Ovary (tissue), 9 donors: ENCODE measurements around the gene PANK2. TPM values are rescaled to one million over a fixed set of nuclear protein-coding genes. Genes with fewer than 3 reads are reported as not detected.

ENCODE experiments used
- DNase-seq, 5 donors: peaks; one replicate each; pipeline ENCODE4 v3.0.0-alpha.2; 2019 to 2020
- H3K27ac ChIP-seq, 2 donors: fragments of 200-600 bp; one replicate each; pipeline versions ENCODE4 v1.5.1 to v1.8.0; 2019 to 2022
- H3K27me3 ChIP-seq: fragments of 200-600 bp; one replicate; pipeline ENCODE4 v1.8.0; 2022
- H3K36me3 ChIP-seq: fragments of 200-600 bp; sonication (generic); one replicate; pipeline ENCODE4 v1.5.1; 2019
- H3K4me1 ChIP-seq: one replicate; pipeline ENCODE4 v1.8.1; 2013; ENCODE audit warnings: mild to moderate bottlenecking, moderate library complexity; ENCODE audit not compliant: insufficient read depth
- H3K4me3 ChIP-seq: fragments of 200-600 bp; sonication (generic); one replicate; pipeline ENCODE4 v1.5.1; 2017
- H3K9me3 ChIP-seq, 2 donors: fragments of 200-600 bp in 1 of 2; sonication (generic) in 1 of 2; one replicate each; pipeline versions ENCODE4 v1.5.1 to v1.8.1; 2013 to 2019; ENCODE audit warnings: mild to moderate bottlenecking in 1 of 2, moderate library complexity in 1 of 2
- EP300 ChIP-seq: sonication (generic); formaldehyde crosslinking; IDR thresholded peaks from one replicate; pipeline ENCODE4 v1.6.1; 2017; ENCODE audit warnings: antibody characterized with exemption
- POLR2A ChIP-seq: fragments of 450-650 bp; IDR thresholded peaks from one replicate; pipeline ENCODE4 v1.6.1; 2017; ENCODE audit warnings: antibody characterized with exemption, mild to moderate bottlenecking, moderate library complexity
- WGBS, 3 donors: extraction: QIAGEN DNeasy Blood & Tissue Kit in 1 of 3; methylation state at CpG; one replicate each; pipeline versions ENCODE4 v1.1.5 to v1.1.7; 2013 to 2017; 5-methylcytosine and 5-hydroxymethylcytosine counted together
- intact Hi-C, 4 donors: fragments of 100-400 bp; cut with DNase I; formaldehyde crosslinking; loops; one replicate each; pipeline versions ENCODE4 v1.11.0 to v1.15.1; 2022 to 2023
- polyA plus RNA-seq, 2 donors: library from polyadenylated mRNA; stranded (reverse); fragments of 200-250 nt in 1 of 2; fragments of 350-450 nt in 1 of 2; fragmentation: Illumina TruSeq in 1 of 2; extraction: RNeasy Lipid Tissue Mini Kit (QIAGEN cat#74804) in 1 of 2; gene quantifications; one replicate each; pipeline ENCODE4 v1.2.3, GENCODE V29; 2013 to 2014
- total RNA-seq, 7 donors: library from RNA; depleted of rRNA in 2 of 7; stranded (reverse); fragments of >200 nt in 2 of 7; fragmentation: NEBNext Ultra II Directional in 3 of 7; extraction: Animal tissue kit (Norgen Biotek cat#: 25700) in 3 of 7; gene quantifications; one replicate each; pipeline versions ENCODE4 v1.1.0 to v1.2.4, GENCODE V29; 2016 to 2023
- TF ChIP-seq, protein P1 (sequence below), 3 donors: fragments of 450-650 bp in 2 of 3; fragments of 200-600 bp in 1 of 3; IDR thresholded peaks; one replicate each; pipeline versions ENCODE4 v1.5.1 to v1.8.0; 2016 to 2022; ENCODE audit warnings: antibody characterized with exemption in 3 of 3, mild to moderate bottlenecking in 1 of 3
- donor health status: DM: no; HTN: no; CAD: no; lungs with moderate emphysema.
- donor health status: DM: no; HTN: no; CAD: no.
- donor health status: Bipolar disorder and iron deficiency.
- donor health status: DM: yes; HTN: yes; CAD: no.
- donor health status: DM: no; HTN: no; CAD: no.
- donor health status: DM: yes; HTN: yes; CAD: no.

The PANK2 gene
- total and polyA plus RNA-seq, 9 donors = 20.0 to 39.5 (median 33.9) TPM

DNA sequence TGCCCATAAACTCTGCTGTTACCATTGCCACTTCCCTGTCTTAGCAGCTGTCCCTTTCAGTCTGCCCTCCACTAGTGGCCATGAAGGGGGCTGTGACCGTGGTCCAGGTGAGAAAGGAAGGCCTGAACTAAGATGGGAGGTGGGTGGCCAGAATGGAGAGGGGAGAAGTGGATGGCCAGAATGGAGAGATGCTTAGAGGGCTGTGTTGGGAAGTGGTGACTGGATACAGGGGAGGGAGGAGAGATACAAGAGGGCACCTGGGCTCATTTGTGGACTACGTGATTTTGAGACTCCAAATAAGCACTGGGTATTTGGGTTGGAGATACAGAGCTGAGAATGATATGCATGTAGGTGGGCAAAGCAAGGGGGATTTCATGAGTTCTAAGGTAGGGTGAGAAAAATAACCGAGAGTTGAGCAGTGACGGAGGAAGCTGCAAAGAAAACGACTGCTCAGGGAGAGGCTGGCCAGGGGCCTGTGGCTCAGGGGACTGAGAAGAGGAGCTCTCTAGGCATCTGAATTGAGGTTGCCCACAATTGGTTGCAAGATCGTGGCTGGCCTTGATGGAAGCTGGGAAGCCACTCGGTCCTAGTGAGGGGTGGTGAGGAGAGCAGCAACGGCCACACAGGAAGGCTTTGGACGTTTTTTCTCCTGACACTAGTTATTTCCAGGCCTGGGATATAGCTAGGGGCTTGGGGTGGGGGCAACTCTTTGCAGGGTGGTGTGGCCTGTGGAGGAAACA, 36.9 kb downstream of the PANK2 start:
- no peaks in the 10 kb centered on the region for H3K9me3 ChIP-seq
- H3K27ac ChIP-seq = no peak overlapping the region
- TF ChIP-seq, protein P1, sequence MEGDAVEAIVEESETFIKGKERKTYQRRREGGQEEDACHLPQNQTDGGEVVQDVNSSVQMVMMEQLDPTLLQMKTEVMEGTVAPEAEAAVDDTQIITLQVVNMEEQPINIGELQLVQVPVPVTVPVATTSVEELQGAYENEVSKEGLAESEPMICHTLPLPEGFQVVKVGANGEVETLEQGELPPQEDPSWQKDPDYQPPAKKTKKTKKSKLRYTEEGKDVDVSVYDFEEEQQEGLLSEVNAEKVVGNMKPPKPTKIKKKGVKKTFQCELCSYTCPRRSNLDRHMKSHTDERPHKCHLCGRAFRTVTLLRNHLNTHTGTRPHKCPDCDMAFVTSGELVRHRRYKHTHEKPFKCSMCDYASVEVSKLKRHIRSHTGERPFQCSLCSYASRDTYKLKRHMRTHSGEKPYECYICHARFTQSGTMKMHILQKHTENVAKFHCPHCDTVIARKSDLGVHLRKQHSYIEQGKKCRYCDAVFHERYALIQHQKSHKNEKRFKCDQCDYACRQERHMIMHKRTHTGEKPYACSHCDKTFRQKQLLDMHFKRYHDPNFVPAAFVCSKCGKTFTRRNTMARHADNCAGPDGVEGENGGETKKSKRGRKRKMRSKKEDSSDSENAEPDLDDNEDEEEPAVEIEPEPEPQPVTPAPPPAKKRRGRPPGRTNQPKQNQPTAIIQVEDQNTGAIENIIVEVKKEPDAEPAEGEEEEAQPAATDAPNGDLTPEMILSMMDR (IDR thresholded peaks at IDR 0.05) = no peak
- TF ChIP-seq EP300 (no peak), POLR2A (no peak)
- no peaks in the 10 kb centered on the region for H3K36me3 ChIP-seq
- intact Hi-C loops = no loop called here
- DNase-seq = no peak
- 63 to 70% (median 65%) methylated on average over 9 of the region's 9 CpGs for WGBS, 3 donors
- H3K4me3 ChIP-seq = no peak overlapping the region
- peaks cover 6% of the 10 kb centered on the region for H3K4me1 ChIP-seq
- H3K27me3 ChIP-seq = no peaks in the 10 kb centered on the region

DNA sequence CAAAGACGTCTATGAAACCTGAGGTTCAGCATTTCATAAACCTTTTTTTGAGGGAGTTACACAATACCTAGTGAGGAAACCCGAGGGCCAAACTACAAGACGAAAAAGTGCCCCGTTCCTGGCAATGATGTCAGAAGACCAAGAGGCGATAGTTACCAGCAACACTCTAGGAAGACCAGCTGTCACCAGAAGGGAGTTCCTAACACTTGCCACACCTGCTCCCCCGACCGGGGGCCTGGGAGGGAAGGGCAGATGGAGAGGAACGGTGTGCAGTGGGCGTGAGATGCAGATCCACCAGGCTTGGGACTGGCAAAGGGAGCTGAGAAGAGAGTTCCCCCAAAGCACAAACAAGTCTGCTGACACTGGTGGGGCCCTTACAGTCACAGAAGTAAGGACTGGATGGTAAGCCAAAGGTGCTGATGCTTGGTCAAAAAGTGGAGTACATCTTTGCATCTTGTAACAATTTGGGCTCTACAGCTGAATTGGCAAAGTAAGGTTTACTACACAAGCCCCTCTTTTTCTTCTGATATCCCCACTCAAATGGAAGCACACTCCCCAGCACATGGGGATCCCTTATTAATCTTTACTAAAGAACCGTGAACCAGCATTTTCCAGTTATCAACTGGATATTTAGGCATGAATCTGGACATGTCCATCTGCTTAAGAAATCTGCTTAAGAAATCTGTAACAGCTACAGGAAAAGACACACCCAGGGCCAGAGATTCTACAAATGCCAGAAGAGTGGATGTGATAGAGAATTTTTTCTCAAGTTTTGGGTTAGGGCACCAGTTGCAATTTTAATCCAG, 38.5 kb downstream of the PANK2 start:
- TF ChIP-seq POLR2A = no peak
- Histone ChIP-seq H3K9me3 (no peaks in the 10 kb centered on the region), H3K36me3 (no peaks in the 10 kb centered on the region), H3K4me1 (peaks cover 11% of the 10 kb centered on the region), H3K27me3 (no peaks in the 10 kb centered on the region), H3K4me3 (no peak overlapping the region), H3K27ac (no peak overlapping the region)
- peak in 2 of 5 donors; percentile 33 to 58 for DNase-seq
- 30 to 43% (median 37%) methylated on average over 10 of the region's 10 CpGs for WGBS, 3 donors
- intact Hi-C loops = no loop called here

DNA sequence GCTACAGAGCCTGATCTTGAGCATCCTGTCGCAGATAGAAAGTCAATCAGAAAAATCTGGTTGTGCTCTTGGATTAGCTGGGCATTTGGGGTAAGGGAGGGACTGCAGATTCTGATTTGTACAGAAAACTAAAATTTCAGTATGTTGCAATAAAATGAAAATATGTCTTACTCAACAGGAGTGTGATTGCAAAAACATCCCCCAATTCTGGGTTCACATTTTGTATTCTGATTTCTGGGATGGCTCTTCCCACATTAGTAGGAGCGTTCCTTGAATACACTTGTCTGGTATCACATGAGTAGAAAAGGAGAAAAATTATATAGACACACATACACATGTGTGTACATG, 40.5 kb downstream of the PANK2 start:
- Histone ChIP-seq H3K9me3 (no peaks in the 10 kb centered on the region), H3K36me3 (no peaks in the 10 kb centered on the region), H3K27me3 (no peaks in the 10 kb centered on the region), H3K4me1 (peaks cover 13% of the 10 kb centered on the region), H3K4me3 (no peak overlapping the region), H3K27ac (no peak overlapping the region)
- TF ChIP-seq EP300 = no peak
- TF ChIP-seq, protein P1 (IDR thresholded peaks at IDR 0.05) = no peak
- TF ChIP-seq POLR2A = no peak
- 79 to 93% (median 81%) methylated on average over 2 of the region's 2 CpGs for WGBS, 3 donors
- no peak for DNase-seq
- intact Hi-C loops = no loop called here

DNA sequence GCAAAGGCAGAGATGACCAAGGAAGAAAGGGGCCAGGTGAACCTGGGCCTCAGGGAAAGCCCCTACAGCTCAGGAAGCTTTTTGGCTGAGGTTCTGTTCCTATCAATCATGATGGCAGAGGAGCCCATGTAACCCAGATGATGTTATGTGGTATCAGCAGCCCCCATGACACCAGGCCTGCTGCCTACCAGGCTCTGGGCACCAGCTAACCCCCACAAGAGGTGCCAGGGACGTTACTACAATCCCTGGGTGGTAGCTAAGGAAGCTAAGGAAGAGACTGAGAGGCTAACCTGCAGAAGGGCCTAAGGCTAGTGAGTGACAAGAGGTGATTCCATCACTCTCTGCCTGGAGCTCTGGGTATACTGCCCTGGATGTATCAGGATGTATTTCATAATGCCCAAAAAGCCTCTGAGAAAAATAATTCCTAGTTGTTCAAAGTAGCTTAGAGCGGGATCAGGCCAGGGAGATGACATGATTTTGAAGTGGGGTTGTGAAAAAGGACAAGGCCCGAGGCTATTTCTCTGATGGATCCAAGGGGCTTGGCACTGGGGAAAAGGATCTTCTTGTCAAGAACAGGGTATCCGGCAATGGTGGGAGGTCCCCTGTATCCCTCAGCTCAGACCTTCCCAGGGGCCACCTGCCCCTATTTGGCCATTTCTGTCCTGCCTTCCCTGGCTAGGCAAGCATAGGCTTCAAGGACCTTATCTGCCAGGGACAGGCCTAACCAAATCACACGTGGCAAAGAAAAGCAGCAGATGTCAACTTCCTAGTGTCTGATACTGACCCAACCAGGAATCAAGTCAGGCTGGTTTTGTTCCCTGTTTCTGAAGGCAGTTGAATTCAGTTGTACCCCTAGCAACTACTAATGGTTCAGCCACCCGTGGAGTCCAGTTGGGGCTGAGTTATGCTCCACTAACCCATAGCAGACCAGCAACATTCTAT, 41.3 kb downstream of the PANK2 start:
- H3K4me1 ChIP-seq = peaks cover 13% of the 10 kb centered on the region
- TF ChIP-seq POLR2A (no peak), EP300 (no peak)
- TF ChIP-seq, protein P1 (IDR thresholded peaks at IDR 0.05) = no peak
- no peak overlapping the region for H3K4me3 ChIP-seq
- no peaks in the 10 kb centered on the region for H3K36me3 ChIP-seq
- no peak for DNase-seq
- intact Hi-C loops = no loop called here
- H3K27me3 ChIP-seq = no peaks in the 10 kb centered on the region
- H3K9me3 ChIP-seq = no peaks in the 10 kb centered on the region
- WGBS, 3 donors = 67 to 75% (median 72%) methylated on average over 6 of the region's 6 CpGs
- no peak overlapping the region for H3K27ac ChIP-seq
